HG02938 (cell line): ENCODE data around the gene PHTF2.

Experiments used
- ATAC-seq: cut with Tn5 transposase; IDR thresholded peaks from one replicate; pipeline ENCODE4 v1.9.1; 2021; ENCODE audit warnings: mild to moderate bottlenecking, moderate library complexity; ENCODE audit not compliant: unreplicated experiment

The PHTF2 gene

GRCh38 chr7:77791956-77792355, 6.6 kb upstream of the PHTF2 start:
- ATAC-seq: no peak

GRCh38 chr7:77794000-77794399, 4.6 kb upstream of the PHTF2 start:
- no peak for ATAC-seq

GRCh38 chr7:77796109-77796508, 2.5 kb upstream of the PHTF2 start:
- no peak for ATAC-seq

GRCh38 chr7:77796960-77797359, 1.6 kb upstream of the PHTF2 start:
- ATAC-seq: no peak

- ATAC-seq: peak; percentile 31
Observed at GRCh38 chr7:77797734-77798393, 709 bp upstream of the PHTF2 start.

- no peak for ATAC-seq
Observed at GRCh38 chr7:77799078-77799964, 748 bp downstream of the PHTF2 start.

- ATAC-seq: no peak
Observed at GRCh38 chr7:77800158-77800557, 1.6 kb downstream of the PHTF2 start.

- ATAC-seq: no peak
Observed at GRCh38 chr7:77800730-77801129, 2.2 kb downstream of the PHTF2 start.

GRCh38 chr7:77802557-77803405, 4.2 kb downstream of the PHTF2 start:
- no peak for ATAC-seq

GRCh38 chr7:77806425-77806824, 7.9 kb downstream of the PHTF2 start:
- ATAC-seq: no peak

GRCh38 chr7:77808517-77808916, 9.9 kb downstream of the PHTF2 start:
- ATAC-seq: no peak

GRCh38 chr7:77811516-77812289, 13.1 kb downstream of the PHTF2 start:
- no peak for ATAC-seq

- no peak for ATAC-seq
Observed at GRCh38 chr7:77812290-77812685, 13.7 kb downstream of the PHTF2 start.

GRCh38 chr7:77813180-77813579, 14.6 kb downstream of the PHTF2 start:
- ATAC-seq: no peak

- no peak for ATAC-seq
Observed at GRCh38 chr7:77819021-77819420, 20.4 kb downstream of the PHTF2 start.

- ATAC-seq: no peak
Observed at GRCh38 chr7:77820967-77821366, 22.4 kb downstream of the PHTF2 start.

- no peak for ATAC-seq
Observed at GRCh38 chr7:77822269-77822668, 23.7 kb downstream of the PHTF2 start.

- ATAC-seq: peak; percentile 36
Observed at GRCh38 chr7:77823787-77824186, 25.2 kb downstream of the PHTF2 start.

- no peak for ATAC-seq
Observed at GRCh38 chr7:77824636-77825035, 26.1 kb downstream of the PHTF2 start.

- ATAC-seq: no peak
Observed at GRCh38 chr7:77825131-77825530, 26.6 kb downstream of the PHTF2 start.

GRCh38 chr7:77826300-77826699, 27.7 kb downstream of the PHTF2 start:
- no peak for ATAC-seq
